HCT116 (cell line): ENCODE measurements around the gene SYNE2. TPM values are rescaled to one million over a fixed set of nuclear protein-coding genes. Genes with fewer than 3 reads are reported as not detected.

Experiments used
- ATAC-seq: fragments of 200-7000 bp; cut with Tn5 transposase; 2 replicates; pipeline ENCODE4 v1.9.1; 2020; ENCODE audit warnings: mild to moderate bottlenecking, moderate library complexity
- BruUV-seq: library from RNA; stranded (reverse); fragments of 400-500 nt; replicated peaks from 2 replicates; lab custom pipeline; 2021; lab: Mats Ljungman, UMichigan
- CTCF ChIA-PET: fragments of 300-600 bp; sonication (Branson Sonifier 250); formaldehyde crosslinking; loops from one replicate; lab custom pipeline; 2021; ENCODE audit warnings: antibody characterized with exemption; lab: Charles Lee
- POLR2A ChIA-PET: fragments of 300-600, 350-600 bp; sonication (Branson Sonifier 250); formaldehyde crosslinking; loops from one replicate; lab custom pipeline; 2021; ENCODE audit warnings: antibody characterized with exemption; lab: Charles Lee
- RAD21 ChIA-PET, 2 experiments: fragments of 300-600 bp; sonication (Branson Sonifier 250); formaldehyde crosslinking; loops; one replicate each; lab custom pipeline; 2023; ENCODE audit warnings: low total read pairs in 2 of 2; ENCODE audit not compliant: uncharacterized antibody in 2 of 2, unreplicated experiment in 2 of 2, low non-redundant PET in 1 of 2; lab: Charles Lee
- DNase-seq: peaks from one replicate; pipeline ENCODE4 v3.0.0-alpha.2; 2010; ENCODE audit warnings: low read depth, low spot score
- H2AFZ ChIP-seq: fragments of 200-600 bp; shearing (Covaris generic), sonication (generic); 2 replicates; pipeline ENCODE4 v1.6.1; 2017; ENCODE audit warnings: low read depth, mixed run types, mixed read lengths, antibody characterized with exemption, low read length; ENCODE audit not compliant: poor library complexity, severe bottlenecking
- H3K27ac ChIP-seq: 2 replicates; pipeline ENCODE4 v1.5.1; 2012; ENCODE audit warnings: low read depth, low read length
- H3K27me3 ChIP-seq: fragments of 200-600 bp; sonication (generic); 2 replicates; pipeline ENCODE4 v1.6.1; 2016; ENCODE audit warnings: mixed run types, low read length, mixed read lengths; ENCODE audit not compliant: insufficient read depth
- H3K36me3 ChIP-seq, 2 experiments: fragments of 200-500 bp in 1 of 2; fragments of 200-600 bp in 1 of 2; sonication (Bioruptor generic) in 1 of 2; sonication (generic) in 1 of 2; 2 replicates each; pipeline versions ENCODE4 v1.5.1 to v1.6.1; 2014 to 2016; ENCODE audit warnings: low read length in 2 of 2, inconsistent platforms in 1 of 2, mixed read lengths in 1 of 2, mixed run types in 1 of 2; ENCODE audit not compliant: insufficient read depth in 2 of 2, control insufficient read depth in 1 of 2
- H3K4me1 ChIP-seq, 2 experiments: fragments of 200-600 bp in 1 of 2; sonication (generic) in 1 of 2; 2 replicates each; pipeline versions ENCODE4 v1.5.1 to v1.6.1; 2012 to 2017; ENCODE audit warnings: low read length in 2 of 2, inconsistent platforms in 1 of 2, mild to moderate bottlenecking in 1 of 2, mixed read lengths in 1 of 2, mixed run types in 1 of 2, moderate library complexity in 1 of 2; ENCODE audit not compliant: insufficient read depth in 2 of 2, control insufficient read depth in 1 of 2
- H3K4me2 ChIP-seq: fragments of 200-600 bp; sonication (generic); 2 replicates; pipeline ENCODE4 v1.6.1; 2017; ENCODE audit warnings: mixed run types, low read length, mixed read lengths
- H3K4me3 ChIP-seq, 2 experiments: fragments of 200-600 bp in 1 of 2; sonication (generic) in 1 of 2; replicated peaks in 1 of 2; 2 replicates each; pipeline ENCODE4 v1.5.1; 2011 to 2016; ENCODE audit warnings: low read length in 2 of 2, control low read depth in 1 of 2, low read depth in 1 of 2, mild to moderate bottlenecking in 1 of 2, mixed read lengths in 1 of 2, mixed run types in 1 of 2
- H3K79me2 ChIP-seq: fragments of 200-600 bp; sonication (generic); 2 replicates; pipeline ENCODE4 v1.6.1; 2017; ENCODE audit warnings: mild to moderate bottlenecking, mixed run types, low read length, moderate library complexity, mixed read lengths; ENCODE audit not compliant: insufficient read depth
- H3K9ac ChIP-seq: fragments of 200-600 bp; sonication (generic); 2 replicates; pipeline ENCODE4 v1.6.1; 2016; ENCODE audit warnings: low read length, mixed read lengths
- H3K9me2 ChIP-seq: fragments of 200-600 bp; sonication (generic), shearing (Covaris generic); 2 replicates; pipeline ENCODE4 v1.6.1; 2017; ENCODE audit warnings: mixed run types, mild to moderate bottlenecking, moderate library complexity; ENCODE audit not compliant: insufficient read depth
- H3K9me3 ChIP-seq, 2 experiments: fragments of 200-500 bp in 1 of 2; fragments of 200-600 bp in 1 of 2; sonication (Bioruptor generic) in 1 of 2; sonication (generic) in 1 of 2; 2 replicates each; pipeline ENCODE4 v1.6.1; 2014 to 2017; ENCODE audit warnings: low read length in 2 of 2, mixed read lengths in 2 of 2, inconsistent platforms in 1 of 2, low read depth in 1 of 2, mild to moderate bottlenecking in 1 of 2, mixed run types in 1 of 2, moderate library complexity in 1 of 2; ENCODE audit not compliant: control insufficient read depth in 1 of 2, insufficient read depth in 1 of 2
- H4K20me1 ChIP-seq: fragments of 200-600 bp; sonication (generic), shearing (Covaris generic); 2 replicates; pipeline ENCODE4 v1.6.1; 2017; ENCODE audit warnings: mixed run types, mild to moderate bottlenecking, moderate library complexity; ENCODE audit not compliant: insufficient read depth
- ATF3 ChIP-seq: IDR thresholded peaks from 2 replicates; pipeline ENCODE4 v1.6.1; 2012
- TCF7L2 ChIP-seq: IDR thresholded peaks from 2 replicates; pipeline ENCODE4 v1.7.0; 2011; ENCODE audit warnings: borderline replicate concordance, inconsistent platforms; ENCODE audit not compliant: insufficient read depth, insufficient read length; ENCODE audit errors: extremely low read depth
- ZBTB33 ChIP-seq: IDR thresholded peaks from 2 replicates; pipeline ENCODE4 v1.6.1; 2011; ENCODE audit warnings: mild to moderate bottlenecking, low read length, moderate library complexity; ENCODE audit not compliant: insufficient replicate concordance; ENCODE audit errors: extremely low read depth
- intact Hi-C: fragments of 100-400 bp; cut with micrococcal nuclease; formaldehyde crosslinking; loops from 2 replicates; pipeline ENCODE4 v1.10.0; 2022
- total RNA-seq: library from RNA; stranded (reverse); gene quantifications from one replicate; pipeline ENCODE4 v1.2.1, GENCODE V29; 2021; ENCODE audit not compliant: unreplicated experiment

SYNE2 gene
- total RNA-seq, 1 experiment from 2014 or later: 28.8 TPM

GRCh38 chr14:64075613-64076005, 222.8 kb downstream of the SYNE2 start:
- intact Hi-C loops: no loop called here
- H3K4me1 ChIP-seq: peaks cover 4 to 7% of the 10 kb centered on the region in 2 experiments; a peak in 2 of 4 replicates
- RAD21 ChIA-PET: no interaction called here
- no peaks in the 10 kb centered on the region for H3K79me2 ChIP-seq
- no peaks in the 10 kb centered on the region for H3K9me3 ChIP-seq
- TF ChIP-seq ATF3: no peak
- TF ChIP-seq ZBTB33: no peak
- H3K4me2 ChIP-seq: no peak overlapping the region
- CTCF ChIA-PET: no interaction called here
- H3K27ac ChIP-seq: no peak overlapping the region
- H3K4me3 ChIP-seq: no peak overlapping the region
- H4K20me1 ChIP-seq: no peaks in the 10 kb centered on the region
- no peaks in the 10 kb centered on the region for H3K27me3 ChIP-seq
- H3K9ac ChIP-seq: no peak overlapping the region
- POLR2A ChIA-PET: no interaction called here
- BruUV-seq: no TSS peak
- H3K36me3 ChIP-seq: peaks cover 0 to 2% of the 10 kb centered on the region in 2 experiments; a peak in 2 of 4 replicates
- no peak for ATAC-seq
- no peaks in the 10 kb centered on the region for H3K9me2 ChIP-seq
- no peak for DNase-seq
- H2AFZ ChIP-seq: no peak overlapping the region

DNA sequence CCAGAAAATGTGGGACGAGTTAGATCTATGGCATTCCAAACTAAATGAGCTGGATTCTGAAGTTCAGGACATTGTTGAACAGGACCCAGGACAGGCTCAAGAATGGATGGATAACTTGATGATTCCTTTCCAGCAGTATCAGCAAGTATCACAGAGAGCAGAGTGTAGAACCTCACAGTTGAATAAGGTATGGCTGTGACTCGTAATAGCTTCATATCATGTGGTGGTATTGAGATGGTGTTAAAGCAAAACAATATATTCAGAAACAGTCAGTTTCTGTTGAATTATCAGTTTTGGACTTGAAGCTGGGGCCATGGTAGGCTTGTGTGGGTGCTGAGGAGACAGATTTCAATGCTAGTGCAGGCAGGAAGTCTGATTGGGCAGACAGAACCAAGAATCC, 227.6 kb downstream of the SYNE2 start:
- H3K27me3 ChIP-seq: no peaks in the 10 kb centered on the region
- ChIA-PET RAD21 (no interaction called here), POLR2A (no interaction called here)
- no peak overlapping the region for H2AFZ ChIP-seq
- H3K4me2 ChIP-seq: no peak overlapping the region
- H3K9me3 ChIP-seq: no peaks in the 10 kb centered on the region
- TF ChIP-seq TCF7L2: no peak
- TF ChIP-seq, all 23 proteins: peak for 0
- H3K4me1 ChIP-seq: no peaks in the 10 kb centered on the region
- no peaks in the 10 kb centered on the region for H3K79me2 ChIP-seq
- H3K9me2 ChIP-seq: no peaks in the 10 kb centered on the region
- H3K36me3 ChIP-seq: peaks cover 0 to 2% of the 10 kb centered on the region in 2 experiments; a peak in 1 of 4 replicates
- DNase-seq (no peak), ATAC-seq (no peak)
- H4K20me1 ChIP-seq: no peaks in the 10 kb centered on the region
- intact Hi-C loops: no loop called here
- H3K27ac ChIP-seq: no peak overlapping the region
- no peak overlapping the region for H3K9ac ChIP-seq
- no peak overlapping the region for H3K4me3 ChIP-seq
- no TSS peak for BruUV-seq
- CTCF ChIA-PET: no interaction called here
